Esophagus muscularis mucosa (tissue), 4 donors: ENCODE results near the gene CALML6. TPM values are rescaled to one million over a fixed set of nuclear protein-coding genes. Genes with fewer than 3 reads are reported as not detected.

Experiments used
- DNase-seq: peaks from one replicate; pipeline ENCODE4 v3.0.0-alpha.2; 2017; ENCODE audit errors: extremely low spot score
- H3K27ac ChIP-seq, 4 donors: fragments of 200-600 bp; sonication (generic); replicated peaks in 1 of 4; 1 replicate in 3 of 4; 2 replicates in 1 of 4; pipeline ENCODE4 v1.5.1; 2016 to 2019; ENCODE audit warnings: mild to moderate bottlenecking in 1 of 4
- H3K27me3 ChIP-seq, 4 donors: fragments of 200-600 bp; sonication (generic); one replicate each; pipeline versions ENCODE4 v1.5.1 to v1.6.0; 2016 to 2019
- H3K36me3 ChIP-seq, 4 donors: fragments of 200-600 bp; sonication (generic); one replicate each; pipeline ENCODE4 v1.5.1; 2016 to 2019
- H3K4me1 ChIP-seq, 4 donors: fragments of 200-600 bp; sonication (generic); one replicate each; pipeline ENCODE4 v1.5.1; 2016 to 2019
- H3K4me3 ChIP-seq, 4 donors: fragments of 200-600 bp; sonication (generic); 1 replicate in 2 of 4; 2 replicates in 2 of 4; pipeline ENCODE4 v1.5.1; 2016 to 2019; ENCODE audit warnings: mild to moderate bottlenecking in 4 of 4, moderate library complexity in 1 of 4
- H3K9me3 ChIP-seq, 4 donors: fragments of 200-600 bp; sonication (generic); 1 replicate in 3 of 4; 2 replicates in 1 of 4; pipeline ENCODE4 v1.5.1; 2016 to 2019
- EP300 ChIP-seq: sonication (generic); formaldehyde crosslinking; IDR thresholded peaks from one replicate; pipeline ENCODE4 v1.6.1; 2017; ENCODE audit warnings: antibody characterized with exemption
- POLR2A ChIP-seq: fragments of 450-650 bp; IDR thresholded peaks from one replicate; pipeline ENCODE4 v1.6.1; 2017; ENCODE audit warnings: antibody characterized with exemption, moderate library complexity, mild to moderate bottlenecking, low read depth
- POLR2AphosphoS5 ChIP-seq, 2 donors: sonication (generic); formaldehyde crosslinking; IDR thresholded peaks; one replicate each; pipeline ENCODE4 v1.6.1; 2017; ENCODE audit warnings: antibody characterized with exemption in 2 of 2
- WGBS: methylation state at CpG from one replicate; pipeline ENCODE4 v1.1.5; 2018; 5-methylcytosine and 5-hydroxymethylcytosine counted together
- intact Hi-C: fragments of 100-400 bp; cut with DNase I; formaldehyde crosslinking; loops from one replicate; pipeline ENCODE4 v1.15.1; 2023
- total RNA-seq, 4 donors: library from RNA; depleted of rRNA; stranded (reverse); fragments of >200 nt; gene quantifications; one replicate each; pipeline versions ENCODE4 v1.1.0 to v1.2.1, GENCODE V29; 2016
- TF ChIP-seq, protein P1 (sequence below), 3 experiments: fragments of 200-600 bp in 2 of 3; fragments of 450-650 bp in 1 of 3; sonication (generic) in 2 of 3; IDR thresholded peaks; one replicate each; pipeline ENCODE4 v1.5.1; 2017 to 2019; ENCODE audit warnings: antibody characterized with exemption in 3 of 3, mild to moderate bottlenecking in 2 of 3, moderate library complexity in 1 of 3

The CALML6 gene
- total RNA-seq, 4 donors from 2014 or later: not detected

DNA sequence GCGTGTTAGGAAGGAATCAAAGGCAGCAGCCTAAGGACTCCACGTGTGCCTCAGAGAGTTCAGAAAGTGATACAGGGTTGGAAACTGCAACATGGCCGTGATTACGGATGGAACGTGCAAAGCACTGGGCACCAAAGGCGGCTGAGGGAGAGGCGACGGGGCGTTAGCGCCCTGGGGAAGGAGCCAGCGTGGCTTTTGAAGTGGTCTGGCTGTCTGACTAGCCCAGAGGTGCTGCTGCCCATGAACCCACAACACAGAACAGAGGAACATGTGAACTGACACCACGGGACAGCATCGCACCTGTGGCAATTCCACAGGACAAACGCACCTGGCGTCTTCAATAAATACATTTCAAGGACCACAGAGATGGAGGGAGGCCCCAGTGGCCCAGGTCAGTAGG lies 22.0 kb downstream of the CALML6 start:
- 74% methylated on average over 13 of the region's 15 CpGs for WGBS
- intact Hi-C loops: no loop called here
- H3K27me3 ChIP-seq: peaks cover 0 to 27% (median 0%) of the 10 kb centered on the region in 4 donors
- H3K27ac ChIP-seq: no peak overlapping the region
- DNase-seq: no peak
- TF ChIP-seq EP300 (no peak), POLR2A (no peak), POLR2AphosphoS5 (IDR thresholded peaks at IDR 0.05) (no peak)
- TF ChIP-seq, protein P1, sequence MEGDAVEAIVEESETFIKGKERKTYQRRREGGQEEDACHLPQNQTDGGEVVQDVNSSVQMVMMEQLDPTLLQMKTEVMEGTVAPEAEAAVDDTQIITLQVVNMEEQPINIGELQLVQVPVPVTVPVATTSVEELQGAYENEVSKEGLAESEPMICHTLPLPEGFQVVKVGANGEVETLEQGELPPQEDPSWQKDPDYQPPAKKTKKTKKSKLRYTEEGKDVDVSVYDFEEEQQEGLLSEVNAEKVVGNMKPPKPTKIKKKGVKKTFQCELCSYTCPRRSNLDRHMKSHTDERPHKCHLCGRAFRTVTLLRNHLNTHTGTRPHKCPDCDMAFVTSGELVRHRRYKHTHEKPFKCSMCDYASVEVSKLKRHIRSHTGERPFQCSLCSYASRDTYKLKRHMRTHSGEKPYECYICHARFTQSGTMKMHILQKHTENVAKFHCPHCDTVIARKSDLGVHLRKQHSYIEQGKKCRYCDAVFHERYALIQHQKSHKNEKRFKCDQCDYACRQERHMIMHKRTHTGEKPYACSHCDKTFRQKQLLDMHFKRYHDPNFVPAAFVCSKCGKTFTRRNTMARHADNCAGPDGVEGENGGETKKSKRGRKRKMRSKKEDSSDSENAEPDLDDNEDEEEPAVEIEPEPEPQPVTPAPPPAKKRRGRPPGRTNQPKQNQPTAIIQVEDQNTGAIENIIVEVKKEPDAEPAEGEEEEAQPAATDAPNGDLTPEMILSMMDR (IDR thresholded peaks at IDR 0.05): no peak
- no peaks in the 10 kb centered on the region for H3K36me3 ChIP-seq
- no peaks in the 10 kb centered on the region for H3K4me1 ChIP-seq
- no peaks in the 10 kb centered on the region for H3K9me3 ChIP-seq
- no peak overlapping the region for H3K4me3 ChIP-seq

DNA sequence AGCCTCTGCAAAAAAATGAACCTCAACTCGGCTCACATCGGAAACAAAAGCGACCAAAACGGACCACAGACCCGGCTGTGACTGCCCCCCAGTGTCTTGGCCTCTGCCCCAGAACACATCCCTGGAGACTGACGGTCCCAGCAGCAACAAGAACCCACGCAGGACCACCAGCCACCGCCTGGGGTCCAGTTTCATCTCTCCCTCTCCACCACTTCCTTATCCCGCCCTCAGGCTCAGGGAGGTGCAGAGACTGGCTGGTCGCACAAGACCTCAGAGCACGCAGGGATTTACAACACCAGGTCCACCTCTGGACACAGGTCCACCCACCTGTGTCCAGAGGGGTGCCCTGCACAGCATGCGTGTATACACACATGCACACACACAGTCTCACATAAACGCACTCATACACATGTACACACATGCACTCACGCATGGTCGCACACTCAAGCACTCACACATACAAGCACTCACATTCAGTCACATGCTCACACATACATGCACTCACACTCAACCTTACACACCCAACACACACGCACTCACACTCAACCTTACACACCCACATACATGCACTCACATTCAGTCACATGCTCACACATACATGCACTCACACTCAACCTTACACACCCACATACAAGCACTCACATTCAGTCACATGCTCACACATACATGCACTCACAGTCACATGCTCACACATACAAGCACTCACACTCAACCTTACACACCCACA lies 22.7 kb downstream of the CALML6 start:
- intact Hi-C loops: no loop called here
- Histone ChIP-seq H3K4me3 (no peak overlapping the region), H3K4me1 (no peaks in the 10 kb centered on the region), H3K27ac (no peak overlapping the region), H3K9me3 (no peaks in the 10 kb centered on the region), H3K27me3 (peaks cover 0 to 33% (median 0%) of the 10 kb centered on the region in 4 donors), H3K36me3 (no peaks in the 10 kb centered on the region)
- TF ChIP-seq, protein P1 (IDR thresholded peaks at IDR 0.05): no peak
- TF ChIP-seq EP300 (no peak), POLR2A (no peak), POLR2AphosphoS5 (IDR thresholded peaks at IDR 0.05) (no peak)
- WGBS: 71% methylated on average over 12 of the region's 16 CpGs
- no peak for DNase-seq

DNA sequence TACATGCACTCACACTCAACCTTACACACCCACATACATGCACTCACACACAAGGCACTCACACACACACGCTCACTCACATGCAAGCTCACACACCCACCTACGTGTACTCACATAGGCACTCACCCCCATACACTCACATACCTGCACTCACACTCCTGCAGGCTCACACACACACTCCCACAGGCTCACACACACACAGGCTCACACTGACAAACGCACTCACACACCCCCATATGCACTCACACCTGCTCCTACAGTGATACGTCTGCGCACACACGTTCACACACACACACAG lies 23.2 kb downstream of the CALML6 start:
- intact Hi-C loops: no loop called here
- no peaks in the 10 kb centered on the region for H3K4me1 ChIP-seq
- H3K36me3 ChIP-seq: no peaks in the 10 kb centered on the region
- 79% methylated on average over 6 of the region's 6 CpGs for WGBS
- no peak overlapping the region for H3K27ac ChIP-seq
- TF ChIP-seq EP300 (no peak), POLR2A (no peak)
- TF ChIP-seq, protein P1 (IDR thresholded peaks at IDR 0.05): no peak
- H3K9me3 ChIP-seq: no peaks in the 10 kb centered on the region
- no peak for DNase-seq
- no peak overlapping the region for H3K4me3 ChIP-seq
- peaks cover 0 to 38% (median 0%) of the 10 kb centered on the region in 4 donors for H3K27me3 ChIP-seq

DNA sequence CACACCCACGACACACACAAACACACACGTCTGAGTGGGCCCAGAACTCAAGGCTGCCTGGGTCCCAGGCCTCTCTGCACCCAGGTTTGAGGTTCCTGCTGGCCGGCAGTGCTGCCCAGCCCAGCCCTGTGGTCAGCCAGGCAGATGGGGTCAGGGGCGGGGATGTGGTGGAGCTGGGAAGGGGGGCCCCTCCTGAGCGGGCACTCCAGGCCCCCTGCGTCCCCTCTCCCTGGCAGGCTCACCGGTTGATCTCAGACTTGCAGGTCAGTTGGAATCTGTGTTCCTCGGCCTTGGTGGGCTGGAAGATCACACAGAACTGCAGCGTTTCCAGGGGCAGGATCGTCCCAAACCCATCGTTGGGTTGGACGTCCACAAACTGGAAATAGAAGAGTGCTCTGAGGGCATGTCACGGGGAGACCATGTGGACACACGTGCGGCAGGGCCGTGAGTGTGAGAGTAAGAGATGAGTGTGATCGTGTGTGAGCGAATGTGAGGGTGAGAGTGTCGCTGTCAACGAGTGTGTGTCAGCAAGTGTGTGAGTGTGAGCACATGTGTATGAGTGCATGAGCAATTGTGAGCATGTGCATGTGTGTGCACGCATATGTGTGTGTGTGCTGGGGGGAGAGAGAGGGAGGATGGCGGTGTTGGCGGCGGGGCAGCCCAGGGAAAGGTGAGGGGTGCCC lies 23.7 kb downstream of the CALML6 start:
- intact Hi-C loops: no loop called here
- TF ChIP-seq, protein P1 (IDR thresholded peaks at IDR 0.05): no peak
- TF ChIP-seq POLR2AphosphoS5 (IDR thresholded peaks at IDR 0.05) (no peak), EP300 (no peak), POLR2A (no peak)
- DNase-seq: no peak
- no peak overlapping the region for H3K27ac ChIP-seq
- 86% methylated on average over 22 of the region's 24 CpGs for WGBS
- no peaks in the 10 kb centered on the region for H3K9me3 ChIP-seq
- no peaks in the 10 kb centered on the region for H3K36me3 ChIP-seq
- peaks cover 0 to 5% (median 1%) of the 10 kb centered on the region in 4 donors for H3K4me1 ChIP-seq
- peaks cover 0 to 44% (median 0%) of the 10 kb centered on the region in 4 donors for H3K27me3 ChIP-seq
- no peak overlapping the region for H3K4me3 ChIP-seq
